Neural cell (in vitro differentiated cells): Measurements from ENCODE around the gene RAB11FIP2.

Experiments used
- EP300 ChIP-seq: fragments of 450-650 bp; conservative IDR thresholded peaks from 2 replicates; pipeline ENCODE4 v1.6.1; 2014; ENCODE audit warnings: antibody characterized with exemption, mild to moderate bottlenecking, moderate library complexity; ENCODE audit not compliant: poor library complexity, severe bottlenecking
- EZH2 ChIP-seq: fragments of 200-600, 300-800 bp; shearing (Covaris generic), sonication (generic); IDR thresholded peaks from 2 replicates; pipeline ENCODE4 v1.6.1; 2014; ENCODE audit warnings: antibody characterized with exemption, low read length, borderline replicate concordance, mild to moderate bottlenecking; ENCODE audit not compliant: insufficient read depth, poor library complexity, severe bottlenecking
- POLR2AphosphoS5 ChIP-seq: IDR thresholded peaks from 2 replicates; pipeline ENCODE4 v1.6.1; 2012
- RAD21 ChIP-seq: fragments of 450-650 bp; conservative IDR thresholded peaks from 2 replicates; pipeline ENCODE4 v1.6.1; 2014; ENCODE audit warnings: antibody characterized with exemption, mild to moderate bottlenecking, moderate library complexity
- TAF1 ChIP-seq: IDR thresholded peaks from 2 replicates; pipeline ENCODE4 v1.6.1; 2012; ENCODE audit warnings: low read depth
- TF ChIP-seq, protein P1 (sequence below): fragments of 450-650 bp; IDR thresholded peaks from 2 replicates; pipeline ENCODE4 v1.5.1; 2014; ENCODE audit warnings: antibody characterized with exemption, mild to moderate bottlenecking, moderate library complexity; ENCODE audit not compliant: poor library complexity, severe bottlenecking
- TF ChIP-seq, protein P2 (sequence below): IDR thresholded peaks from 2 replicates; pipeline ENCODE4 v1.6.1; 2012; ENCODE audit warnings: borderline replicate concordance

DNA sequence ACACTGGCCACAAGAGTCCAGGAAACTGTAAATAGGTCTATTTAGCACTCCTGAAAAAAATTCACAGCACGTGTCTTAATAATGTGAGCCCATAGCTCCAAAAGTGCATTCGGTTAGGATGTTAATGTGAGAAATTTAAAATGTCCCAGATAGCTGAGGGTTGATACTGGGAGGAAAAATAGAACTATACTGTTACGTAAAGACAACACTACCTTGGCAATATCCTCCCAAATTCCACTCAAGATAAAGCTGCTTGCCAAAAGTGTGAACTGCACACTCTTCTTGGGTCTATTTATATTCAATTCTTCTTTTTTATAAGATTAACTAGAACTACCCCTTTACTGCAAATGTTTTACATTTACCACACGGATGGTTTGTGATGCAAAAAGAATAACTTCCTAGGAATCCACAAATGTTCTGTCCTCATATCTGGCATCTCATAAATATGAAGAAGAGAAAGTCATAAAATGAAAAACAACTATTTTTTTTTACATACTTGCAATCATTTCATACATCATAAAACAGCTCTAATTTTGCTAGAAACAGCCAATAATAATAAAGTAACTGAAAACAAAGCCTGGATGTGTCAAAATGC lies 10.4 kb downstream of the RAB11FIP2 start:
- TF ChIP-seq, protein P1, sequence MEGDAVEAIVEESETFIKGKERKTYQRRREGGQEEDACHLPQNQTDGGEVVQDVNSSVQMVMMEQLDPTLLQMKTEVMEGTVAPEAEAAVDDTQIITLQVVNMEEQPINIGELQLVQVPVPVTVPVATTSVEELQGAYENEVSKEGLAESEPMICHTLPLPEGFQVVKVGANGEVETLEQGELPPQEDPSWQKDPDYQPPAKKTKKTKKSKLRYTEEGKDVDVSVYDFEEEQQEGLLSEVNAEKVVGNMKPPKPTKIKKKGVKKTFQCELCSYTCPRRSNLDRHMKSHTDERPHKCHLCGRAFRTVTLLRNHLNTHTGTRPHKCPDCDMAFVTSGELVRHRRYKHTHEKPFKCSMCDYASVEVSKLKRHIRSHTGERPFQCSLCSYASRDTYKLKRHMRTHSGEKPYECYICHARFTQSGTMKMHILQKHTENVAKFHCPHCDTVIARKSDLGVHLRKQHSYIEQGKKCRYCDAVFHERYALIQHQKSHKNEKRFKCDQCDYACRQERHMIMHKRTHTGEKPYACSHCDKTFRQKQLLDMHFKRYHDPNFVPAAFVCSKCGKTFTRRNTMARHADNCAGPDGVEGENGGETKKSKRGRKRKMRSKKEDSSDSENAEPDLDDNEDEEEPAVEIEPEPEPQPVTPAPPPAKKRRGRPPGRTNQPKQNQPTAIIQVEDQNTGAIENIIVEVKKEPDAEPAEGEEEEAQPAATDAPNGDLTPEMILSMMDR: no peak
- TF ChIP-seq EZH2 (no peak), EP300 (no peak), TAF1 (no peak), POLR2AphosphoS5 (no peak), RAD21 (no peak)
- TF ChIP-seq, protein P2, sequence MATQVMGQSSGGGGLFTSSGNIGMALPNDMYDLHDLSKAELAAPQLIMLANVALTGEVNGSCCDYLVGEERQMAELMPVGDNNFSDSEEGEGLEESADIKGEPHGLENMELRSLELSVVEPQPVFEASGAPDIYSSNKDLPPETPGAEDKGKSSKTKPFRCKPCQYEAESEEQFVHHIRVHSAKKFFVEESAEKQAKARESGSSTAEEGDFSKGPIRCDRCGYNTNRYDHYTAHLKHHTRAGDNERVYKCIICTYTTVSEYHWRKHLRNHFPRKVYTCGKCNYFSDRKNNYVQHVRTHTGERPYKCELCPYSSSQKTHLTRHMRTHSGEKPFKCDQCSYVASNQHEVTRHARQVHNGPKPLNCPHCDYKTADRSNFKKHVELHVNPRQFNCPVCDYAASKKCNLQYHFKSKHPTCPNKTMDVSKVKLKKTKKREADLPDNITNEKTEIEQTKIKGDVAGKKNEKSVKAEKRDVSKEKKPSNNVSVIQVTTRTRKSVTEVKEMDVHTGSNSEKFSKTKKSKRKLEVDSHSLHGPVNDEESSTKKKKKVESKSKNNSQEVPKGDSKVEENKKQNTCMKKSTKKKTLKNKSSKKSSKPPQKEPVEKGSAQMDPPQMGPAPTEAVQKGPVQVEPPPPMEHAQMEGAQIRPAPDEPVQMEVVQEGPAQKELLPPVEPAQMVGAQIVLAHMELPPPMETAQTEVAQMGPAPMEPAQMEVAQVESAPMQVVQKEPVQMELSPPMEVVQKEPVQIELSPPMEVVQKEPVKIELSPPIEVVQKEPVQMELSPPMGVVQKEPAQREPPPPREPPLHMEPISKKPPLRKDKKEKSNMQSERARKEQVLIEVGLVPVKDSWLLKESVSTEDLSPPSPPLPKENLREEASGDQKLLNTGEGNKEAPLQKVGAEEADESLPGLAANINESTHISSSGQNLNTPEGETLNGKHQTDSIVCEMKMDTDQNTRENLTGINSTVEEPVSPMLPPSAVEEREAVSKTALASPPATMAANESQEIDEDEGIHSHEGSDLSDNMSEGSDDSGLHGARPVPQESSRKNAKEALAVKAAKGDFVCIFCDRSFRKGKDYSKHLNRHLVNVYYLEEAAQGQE: no peak
